C4-2B (cell line): ENCODE data around the gene CDK5RAP3.

Experiments used
- CTCF ChIP-seq: fragments of 450-650 bp; conservative IDR thresholded peaks from 2 replicates; pipeline ENCODE4 v1.5.1; 2017; ENCODE audit warnings: mild to moderate bottlenecking
- ZFX ChIP-seq: fragments of 450-650 bp; IDR thresholded peaks from 2 replicates; pipeline ENCODE4 v1.6.1; 2017

DNA sequence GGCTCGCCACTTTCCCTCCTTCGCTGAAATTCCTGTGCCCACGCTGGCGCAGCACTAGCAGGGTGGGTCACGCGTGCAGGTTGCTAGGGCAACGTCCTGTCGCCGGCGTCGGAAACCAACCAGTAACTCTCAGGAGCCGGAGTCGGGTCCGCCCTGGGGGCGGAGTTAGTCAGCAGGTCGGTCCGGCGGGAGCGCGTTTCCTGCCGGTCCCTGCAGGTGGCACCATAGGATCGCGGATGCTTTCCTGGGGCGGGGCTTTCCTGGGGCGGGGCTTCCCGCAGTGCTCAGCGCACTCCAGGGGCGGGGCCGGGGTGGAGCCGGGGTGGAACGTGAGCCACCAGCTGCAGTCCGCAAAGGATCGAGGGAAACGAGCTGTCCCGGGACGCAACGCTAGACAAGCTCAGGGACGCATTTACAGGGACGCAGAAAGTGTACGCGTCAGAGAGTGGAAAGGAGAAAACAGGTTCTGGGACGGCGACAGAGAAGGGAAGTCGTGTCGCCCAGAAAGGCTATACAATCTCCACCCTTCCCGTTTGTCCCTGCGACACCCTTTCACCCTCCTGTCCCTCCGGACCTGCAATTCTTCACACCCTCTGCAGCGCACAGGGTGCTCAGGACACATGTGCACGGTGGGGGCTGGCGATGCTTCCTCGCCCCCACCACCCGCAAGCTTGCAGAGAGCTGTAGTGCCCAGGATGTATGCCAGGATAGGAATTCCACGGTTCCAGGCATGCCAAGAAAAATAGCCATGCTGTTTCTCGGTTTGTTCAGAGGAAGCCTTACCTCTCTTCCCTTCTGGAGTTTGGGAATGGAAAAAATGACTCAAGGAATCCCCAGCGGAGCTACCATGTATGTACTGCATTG lies 54.4 kb downstream of the CDK5RAP3 start:
- peak; percentile 94 for TF ChIP-seq CTCF
- TF ChIP-seq ZFX = no peak
